ENCODE results near the gene GMEB1.
"Not testable (repeated sequence)": the region's sequence is repeated elsewhere in the genome, so short reads cannot be mapped to it uniquely, and the experiment has no call there.

The GMEB1 gene

GRCh38 chr1:28644494-28644893 is 24.1 kb upstream of the GMEB1 start:
- Histone ChIP-seq H3K9me3 (ENCODE audit: insufficient read depth, low read length, severe bottlenecking) (no peaks in the 10 kb centered on the region), H2AFZ (ENCODE audit: low read depth, low read length) (peak overlapping the region; percentile 87), H3K4me1 (ENCODE audit: insufficient read depth, low read length) (peaks cover 48% of the 10 kb centered on the region), H3K4me3 (ENCODE audit: low read depth in 1 of 2, low read length in 2 of 2) (peak overlapping the region in 1 of 2 experiments; percentile 81; a peak in 2 of 4 replicates), H3K36me3 (ENCODE audit: insufficient read depth, low read length) (no peaks in the 10 kb centered on the region), H3K9ac (ENCODE audit: low read depth, low read length) (peak overlapping the region; percentile 74), H3K79me2 (ENCODE audit: insufficient read depth, low read length) (peaks cover 45% of the 10 kb centered on the region), H3K4me2 (ENCODE audit: insufficient read depth, low read length) (peak overlapping the region; percentile 71), H4K20me1 (ENCODE audit: insufficient read depth, low read length) (no peaks in the 10 kb centered on the region), H3K27ac (ENCODE audit: low read length) (peak overlapping the region; percentile 92), H3K27me3 (ENCODE audit: insufficient read depth, low read length, poor library complexity) (no peaks in the 10 kb centered on the region)
- ATAC-seq (ENCODE audit: insufficient read depth, low read depth): no peak
- DNase-seq: no peak
- TF ChIP-seq CTCF (IDR thresholded peaks at IDR 0.05; ENCODE audit: borderline replicate concordance, extremely low read depth, low read length, poor library complexity, severe bottlenecking) (no peak), EZH2 (IDR thresholded peaks at IDR 0.05; ENCODE audit: borderline replicate concordance, low read depth, low read length, severe bottlenecking) (no peak)

GRCh38 chr1:28645406-28645805 is 23.2 kb upstream of the GMEB1 start:
- H3K79me2 ChIP-seq (ENCODE audit: insufficient read depth, low read length): peaks cover 36% of the 10 kb centered on the region
- not testable (repeated sequence) for ATAC-seq (ENCODE audit: insufficient read depth, low read depth); H3K9me3 ChIP-seq (ENCODE audit: insufficient read depth, low read length, severe bottlenecking); H4K20me1 ChIP-seq (ENCODE audit: insufficient read depth, low read length); DNase-seq; H2AFZ ChIP-seq (ENCODE audit: low read depth, low read length); H3K27ac ChIP-seq (ENCODE audit: low read length); H3K36me3 ChIP-seq (ENCODE audit: insufficient read depth, low read length); H3K4me3 ChIP-seq (ENCODE audit: low read depth in 1 of 2, low read length in 2 of 2); H3K27me3 ChIP-seq (ENCODE audit: insufficient read depth, low read length, poor library complexity); H3K4me2 ChIP-seq (ENCODE audit: insufficient read depth, low read length); H3K9ac ChIP-seq (ENCODE audit: low read depth, low read length)
- H3K4me1 ChIP-seq (ENCODE audit: insufficient read depth, low read length): peaks cover 49% of the 10 kb centered on the region

GRCh38 chr1:28646040-28646439 is 22.5 kb upstream of the GMEB1 start:
- DNase-seq: no peak
- peaks cover 42% of the 10 kb centered on the region for H3K4me1 ChIP-seq (ENCODE audit: insufficient read depth, low read length)
- H2AFZ ChIP-seq (ENCODE audit: low read depth, low read length): no peak overlapping the region
- no peaks in the 10 kb centered on the region for H4K20me1 ChIP-seq (ENCODE audit: insufficient read depth, low read length)
- no peak overlapping the region for H3K27ac ChIP-seq (ENCODE audit: low read length)
- H3K36me3 ChIP-seq (ENCODE audit: insufficient read depth, low read length): no peaks in the 10 kb centered on the region
- peaks cover 29% of the 10 kb centered on the region for H3K79me2 ChIP-seq (ENCODE audit: insufficient read depth, low read length)
- ATAC-seq (ENCODE audit: insufficient read depth, low read depth): no peak
- no peak for TF ChIP-seq CTCF (IDR thresholded peaks at IDR 0.05; ENCODE audit: borderline replicate concordance, extremely low read depth, low read length, poor library complexity, severe bottlenecking)
- no peak for TF ChIP-seq EZH2 (IDR thresholded peaks at IDR 0.05; ENCODE audit: borderline replicate concordance, low read depth, low read length, severe bottlenecking)
- H3K27me3 ChIP-seq (ENCODE audit: insufficient read depth, low read length, poor library complexity): no peaks in the 10 kb centered on the region
- H3K4me3 ChIP-seq (ENCODE audit: low read depth in 1 of 2, low read length in 2 of 2): no peak overlapping the region
- no peak overlapping the region for H3K9ac ChIP-seq (ENCODE audit: low read depth, low read length)
- H3K9me3 ChIP-seq (ENCODE audit: insufficient read depth, low read length, severe bottlenecking): no peaks in the 10 kb centered on the region
- H3K4me2 ChIP-seq (ENCODE audit: insufficient read depth, low read length): no peak overlapping the region

GRCh38 chr1:28648008-28648473 is 20.5 kb upstream of the GMEB1 start:
- Histone ChIP-seq H3K36me3 (ENCODE audit: insufficient read depth, low read length) (no peaks in the 10 kb centered on the region), H3K4me3 (ENCODE audit: low read depth in 1 of 2, low read length in 2 of 2) (peak overlapping the region; percentile 12 to 57; a peak in 3 of 4 replicates), H3K9me3 (ENCODE audit: insufficient read depth, low read length, severe bottlenecking) (no peaks in the 10 kb centered on the region), H3K27me3 (ENCODE audit: insufficient read depth, low read length, poor library complexity) (no peaks in the 10 kb centered on the region), H3K4me1 (ENCODE audit: insufficient read depth, low read length) (peaks cover 32% of the 10 kb centered on the region), H3K4me2 (ENCODE audit: insufficient read depth, low read length) (peak overlapping the region; percentile 66), H3K79me2 (ENCODE audit: insufficient read depth, low read length) (peaks cover 12% of the 10 kb centered on the region; the same call in 1 of the 2 replicates), H4K20me1 (ENCODE audit: insufficient read depth, low read length) (no peaks in the 10 kb centered on the region), H3K9ac (ENCODE audit: low read depth, low read length) (peak overlapping the region; percentile 66), H3K27ac (ENCODE audit: low read length) (peak overlapping the region; percentile 97), H2AFZ (ENCODE audit: low read depth, low read length) (peak overlapping the region; percentile 80)
- TF ChIP-seq CTCF (IDR thresholded peaks at IDR 0.05; ENCODE audit: borderline replicate concordance, extremely low read depth, low read length, poor library complexity, severe bottlenecking) (no peak), EZH2 (IDR thresholded peaks at IDR 0.05; ENCODE audit: borderline replicate concordance, low read depth, low read length, severe bottlenecking) (no peak)
- DNase-seq: peak; percentile 94
- peak; percentile 82 for ATAC-seq (ENCODE audit: insufficient read depth, low read depth)
